ENCODE results near the gene SPON2.
A peak's percentile ranks its signal among the peaks of the same experiment; 100 is the strongest.

Gene SPON2

DNA sequence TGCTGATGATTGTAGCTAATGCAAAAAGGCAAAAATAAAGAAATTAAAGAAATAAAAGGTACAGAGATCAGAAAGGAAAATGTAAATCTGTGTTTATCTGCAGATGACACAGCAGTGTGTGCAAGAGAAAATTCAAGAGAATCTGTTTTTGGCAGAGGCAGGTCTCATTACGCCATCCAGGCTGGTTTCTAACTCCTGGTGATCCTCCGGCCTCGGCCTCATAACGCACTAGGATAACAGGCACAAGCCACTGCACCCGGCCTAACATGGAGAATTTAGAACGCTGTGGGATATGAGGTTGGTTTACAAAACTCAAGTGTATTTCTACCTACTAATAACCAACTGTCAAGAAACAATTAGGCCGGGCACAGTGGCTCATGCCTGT, 47.2 kb upstream of the SPON2 start:
- H4K20me1 ChIP-seq (ENCODE audit: insufficient read depth, low read length): peaks cover 28% of the 10 kb centered on the region
- H3K4me2 ChIP-seq (ENCODE audit: insufficient read depth, low read length): no peak overlapping the region
- no peak overlapping the region; the same call in 1 of the 2 replicates for H3K27ac ChIP-seq (ENCODE audit: low read length)
- H3K4me3 ChIP-seq (ENCODE audit: low read depth in 1 of 2, low read length in 2 of 2): no peak overlapping the region
- no peak overlapping the region for H3K9ac ChIP-seq (ENCODE audit: low read depth, low read length)
- peaks cover 29% of the 10 kb centered on the region for H3K4me1 ChIP-seq (ENCODE audit: insufficient read depth, low read length)
- ATAC-seq (ENCODE audit: insufficient read depth, low read depth): no peak
- H3K9me3 ChIP-seq (ENCODE audit: insufficient read depth, low read length, severe bottlenecking): no peaks in the 10 kb centered on the region
- H3K27me3 ChIP-seq (ENCODE audit: insufficient read depth, low read length, poor library complexity): no peaks in the 10 kb centered on the region
- H3K79me2 ChIP-seq (ENCODE audit: insufficient read depth, low read length): peaks cover 64% of the 10 kb centered on the region
- peaks cover 91% of the 10 kb centered on the region for H3K36me3 ChIP-seq (ENCODE audit: insufficient read depth, low read length)
- no peak for TF ChIP-seq EZH2 (IDR thresholded peaks at IDR 0.05; ENCODE audit: borderline replicate concordance, low read depth, low read length, severe bottlenecking)
- TF ChIP-seq, protein P1, sequence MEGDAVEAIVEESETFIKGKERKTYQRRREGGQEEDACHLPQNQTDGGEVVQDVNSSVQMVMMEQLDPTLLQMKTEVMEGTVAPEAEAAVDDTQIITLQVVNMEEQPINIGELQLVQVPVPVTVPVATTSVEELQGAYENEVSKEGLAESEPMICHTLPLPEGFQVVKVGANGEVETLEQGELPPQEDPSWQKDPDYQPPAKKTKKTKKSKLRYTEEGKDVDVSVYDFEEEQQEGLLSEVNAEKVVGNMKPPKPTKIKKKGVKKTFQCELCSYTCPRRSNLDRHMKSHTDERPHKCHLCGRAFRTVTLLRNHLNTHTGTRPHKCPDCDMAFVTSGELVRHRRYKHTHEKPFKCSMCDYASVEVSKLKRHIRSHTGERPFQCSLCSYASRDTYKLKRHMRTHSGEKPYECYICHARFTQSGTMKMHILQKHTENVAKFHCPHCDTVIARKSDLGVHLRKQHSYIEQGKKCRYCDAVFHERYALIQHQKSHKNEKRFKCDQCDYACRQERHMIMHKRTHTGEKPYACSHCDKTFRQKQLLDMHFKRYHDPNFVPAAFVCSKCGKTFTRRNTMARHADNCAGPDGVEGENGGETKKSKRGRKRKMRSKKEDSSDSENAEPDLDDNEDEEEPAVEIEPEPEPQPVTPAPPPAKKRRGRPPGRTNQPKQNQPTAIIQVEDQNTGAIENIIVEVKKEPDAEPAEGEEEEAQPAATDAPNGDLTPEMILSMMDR (IDR thresholded peaks at IDR 0.05; ENCODE audit: borderline replicate concordance, extremely low read depth, low read length, poor library complexity, severe bottlenecking): no peak
- no peak for DNase-seq
- no peak overlapping the region for H2AFZ ChIP-seq (ENCODE audit: low read depth, low read length)

DNA sequence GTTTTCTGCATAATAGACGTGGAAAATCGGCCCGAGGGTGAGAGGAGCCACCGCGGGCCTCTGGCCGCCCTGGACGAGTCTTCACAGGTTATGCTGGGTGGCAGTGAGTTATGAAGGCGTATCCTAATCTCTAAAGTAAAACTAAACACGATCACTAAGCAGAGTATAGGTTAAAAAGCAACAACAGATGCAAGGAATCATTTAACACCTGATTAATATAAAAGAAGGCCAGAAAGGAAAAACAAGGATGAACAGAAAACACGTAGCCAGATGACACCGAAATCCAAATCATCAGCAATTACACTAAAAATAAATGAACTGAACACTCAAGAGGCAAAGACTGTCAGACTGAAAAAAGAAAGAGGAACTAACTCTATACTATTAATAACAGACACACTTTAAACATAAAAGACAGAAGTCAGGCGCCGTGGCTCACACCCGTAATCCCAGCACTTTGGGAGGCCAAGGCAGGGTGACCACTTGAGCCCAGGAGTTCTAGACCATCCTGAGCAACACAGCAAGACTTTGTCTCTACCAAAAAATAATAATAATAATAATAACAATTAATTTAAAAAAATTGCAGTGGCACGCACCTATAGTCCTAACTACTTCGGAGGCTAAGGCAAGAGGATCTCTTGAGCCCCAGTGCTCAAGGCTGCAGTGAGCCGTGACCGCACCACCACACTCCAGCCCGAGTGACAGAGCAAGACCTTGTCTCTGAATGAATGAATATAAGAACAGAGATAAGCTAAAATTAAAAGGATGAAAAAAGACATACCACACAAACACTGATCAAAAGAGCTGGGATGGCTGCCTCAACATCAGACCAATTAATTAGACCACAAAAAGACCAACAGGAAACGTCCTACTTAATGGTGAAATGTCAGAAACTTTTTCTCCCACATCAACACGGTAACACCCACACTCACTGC, 46.5 kb upstream of the SPON2 start:
- Histone ChIP-seq H3K27ac (ENCODE audit: low read length) (peak overlapping the region; percentile 23; the same call in 1 of the 2 replicates), H4K20me1 (ENCODE audit: insufficient read depth, low read length) (peaks cover 27% of the 10 kb centered on the region), H3K9ac (ENCODE audit: low read depth, low read length) (no peak overlapping the region), H3K9me3 (ENCODE audit: insufficient read depth, low read length, severe bottlenecking) (no peaks in the 10 kb centered on the region), H3K4me1 (ENCODE audit: insufficient read depth, low read length) (peaks cover 29% of the 10 kb centered on the region), H3K36me3 (ENCODE audit: insufficient read depth, low read length) (peaks cover 91% of the 10 kb centered on the region), H3K27me3 (ENCODE audit: insufficient read depth, low read length, poor library complexity) (no peaks in the 10 kb centered on the region), H3K4me3 (ENCODE audit: low read depth in 1 of 2, low read length in 2 of 2) (no peak overlapping the region), H2AFZ (ENCODE audit: low read depth, low read length) (no peak overlapping the region), H3K79me2 (ENCODE audit: insufficient read depth, low read length) (peaks cover 61% of the 10 kb centered on the region), H3K4me2 (ENCODE audit: insufficient read depth, low read length) (no peak overlapping the region)
- DNase-seq: no peak
- ATAC-seq (ENCODE audit: insufficient read depth, low read depth): no peak
- TF ChIP-seq EZH2 (IDR thresholded peaks at IDR 0.05; ENCODE audit: borderline replicate concordance, low read depth, low read length, severe bottlenecking): no peak
- TF ChIP-seq, protein P1 (IDR thresholded peaks at IDR 0.05; ENCODE audit: borderline replicate concordance, extremely low read depth, low read length, poor library complexity, severe bottlenecking): no peak

GRCh38 chr4:1217366-1217765, 45.0 kb upstream of the SPON2 start:
- Histone ChIP-seq H3K4me2 (ENCODE audit: insufficient read depth, low read length) (peak overlapping the region; percentile 50), H3K9ac (ENCODE audit: low read depth, low read length) (peak overlapping the region; percentile 51), H3K4me1 (ENCODE audit: insufficient read depth, low read length) (peaks cover 29% of the 10 kb centered on the region), H3K79me2 (ENCODE audit: insufficient read depth, low read length) (peaks cover 62% of the 10 kb centered on the region), H3K9me3 (ENCODE audit: insufficient read depth, low read length, severe bottlenecking) (no peaks in the 10 kb centered on the region), H3K4me3 (ENCODE audit: low read depth in 1 of 2, low read length in 2 of 2) (peak overlapping the region in 1 of 2 experiments; percentile 25; a peak in 2 of 4 replicates), H3K27ac (ENCODE audit: low read length) (peak overlapping the region; percentile 77), H2AFZ (ENCODE audit: low read depth, low read length) (no peak overlapping the region), H3K36me3 (ENCODE audit: insufficient read depth, low read length) (peaks cover 91% of the 10 kb centered on the region), H4K20me1 (ENCODE audit: insufficient read depth, low read length) (peaks cover 34% of the 10 kb centered on the region), H3K27me3 (ENCODE audit: insufficient read depth, low read length, poor library complexity) (no peaks in the 10 kb centered on the region)
- DNase-seq: no peak
- TF ChIP-seq, protein P1 (IDR thresholded peaks at IDR 0.05; ENCODE audit: borderline replicate concordance, extremely low read depth, low read length, poor library complexity, severe bottlenecking): no peak
- no peak for TF ChIP-seq EZH2 (IDR thresholded peaks at IDR 0.05; ENCODE audit: borderline replicate concordance, low read depth, low read length, severe bottlenecking)
- no peak; the same call in 2 of the 3 replicates for ATAC-seq (ENCODE audit: insufficient read depth, low read depth)

All from DND-41 (cell line).